Measurements from ENCODE around the gene MALRD1. TPM values are rescaled to one million over a fixed set of nuclear protein-coding genes. Genes with fewer than 3 reads are reported as not detected.
"Not testable (repeated sequence)": the region's sequence is repeated elsewhere in the genome, so short reads cannot be mapped to it uniquely, and the experiment has no call there.

The MALRD1 gene
- total RNA-seq, 1 experiment from 2014 or later, result 0.86 TPM

- TF ChIP-seq EZH2 (IDR thresholded peaks at IDR 0.05; ENCODE audit: borderline replicate concordance, low read depth, low read length, poor library complexity, severe bottlenecking) (no peak), CTCF (conservative IDR thresholded peaks at IDR 0.05; ENCODE audit: low read depth, low read length) (no peak)
- POLR2A ChIA-PET (ENCODE audit: low non-redundant PET), result no interaction called here
- no peaks in the 10 kb centered on the region for H3K4me1 ChIP-seq (ENCODE audit: insufficient read depth, low read length, poor library complexity, severe bottlenecking)
- H3K9me3 ChIP-seq (ENCODE audit: low read depth, low read length, poor library complexity, severe bottlenecking), result no peaks in the 10 kb centered on the region
- H3K4me3 ChIP-seq (ENCODE audit: low read depth, low read length, poor library complexity, severe bottlenecking), result no peak overlapping the region
- H3K36me3 ChIP-seq (ENCODE audit: insufficient read depth, low read length, poor library complexity, severe bottlenecking), result no peaks in the 10 kb centered on the region
- intact Hi-C loops (cut with micrococcal nuclease; ENCODE audit: unreplicated experiment), result no loop called here
- no peak overlapping the region for H3K27ac ChIP-seq (ENCODE audit: low read depth, low read length, poor library complexity, severe bottlenecking)
- no peak for DNase-seq (ENCODE audit: low spot score)
- H3K27me3 ChIP-seq (replicated peaks; ENCODE audit: insufficient read depth, low read depth, low read length, poor library complexity), result no peaks in the 10 kb centered on the region
- no TSS peak for BruUV-seq (replicated peaks)
- CTCF ChIA-PET, result no interaction called here
Measured at GRCh38 chr10:19762026-19762425, 713.4 kb downstream of the MALRD1 start.

- Histone ChIP-seq H3K27ac (ENCODE audit: low read depth, low read length, poor library complexity, severe bottlenecking) (no peak overlapping the region), H3K36me3 (ENCODE audit: insufficient read depth, low read length, poor library complexity, severe bottlenecking) (no peaks in the 10 kb centered on the region), H3K4me3 (ENCODE audit: low read depth, low read length, poor library complexity, severe bottlenecking) (no peak overlapping the region), H3K4me1 (ENCODE audit: insufficient read depth, low read length, poor library complexity, severe bottlenecking) (no peaks in the 10 kb centered on the region), H3K9me3 (ENCODE audit: low read depth, low read length, poor library complexity, severe bottlenecking) (no peaks in the 10 kb centered on the region), H3K27me3 (replicated peaks; ENCODE audit: insufficient read depth, low read depth, low read length, poor library complexity) (no peaks in the 10 kb centered on the region)
- ChIA-PET POLR2A (ENCODE audit: low non-redundant PET) (no interaction called here), CTCF (no interaction called here)
- BruUV-seq (replicated peaks), result no TSS peak
- TF ChIP-seq EZH2 (IDR thresholded peaks at IDR 0.05; ENCODE audit: borderline replicate concordance, low read depth, low read length, poor library complexity, severe bottlenecking) (no peak), CTCF (conservative IDR thresholded peaks at IDR 0.05; ENCODE audit: low read depth, low read length) (no peak)
- no peak for DNase-seq (ENCODE audit: low spot score)
- intact Hi-C loops (cut with micrococcal nuclease; ENCODE audit: unreplicated experiment), result no loop called here
Measured at GRCh38 chr10:19764111-19764510, 715.5 kb downstream of the MALRD1 start.

- DNase-seq (ENCODE audit: low spot score), result no peak
- CTCF ChIA-PET, result no interaction called here
- Histone ChIP-seq H3K4me1 (ENCODE audit: insufficient read depth, low read length, poor library complexity, severe bottlenecking) (no peaks in the 10 kb centered on the region), H3K27me3 (replicated peaks; ENCODE audit: insufficient read depth, low read depth, low read length, poor library complexity) (no peaks in the 10 kb centered on the region), H3K27ac (ENCODE audit: low read depth, low read length, poor library complexity, severe bottlenecking) (no peak overlapping the region), H3K9me3 (ENCODE audit: low read depth, low read length, poor library complexity, severe bottlenecking) (no peaks in the 10 kb centered on the region), H3K4me3 (ENCODE audit: low read depth, low read length, poor library complexity, severe bottlenecking) (no peak overlapping the region), H3K36me3 (ENCODE audit: insufficient read depth, low read length, poor library complexity, severe bottlenecking) (no peaks in the 10 kb centered on the region)
- POLR2A ChIA-PET (ENCODE audit: low non-redundant PET), result no interaction called here
- TF ChIP-seq CTCF (conservative IDR thresholded peaks at IDR 0.05; ENCODE audit: low read depth, low read length) (no peak), EZH2 (IDR thresholded peaks at IDR 0.05; ENCODE audit: borderline replicate concordance, low read depth, low read length, poor library complexity, severe bottlenecking) (no peak)
- no TSS peak for BruUV-seq (replicated peaks)
- intact Hi-C loops (cut with micrococcal nuclease; ENCODE audit: unreplicated experiment), result no loop called here
Measured at GRCh38 chr10:19767876-19768275, 719.3 kb downstream of the MALRD1 start.

GRCh38 chr10:19769826-19770225 is 721.2 kb downstream of the MALRD1 start:
- H3K36me3 ChIP-seq (ENCODE audit: insufficient read depth, low read length, poor library complexity, severe bottlenecking); intact Hi-C loops (cut with micrococcal nuclease; ENCODE audit: unreplicated experiment); POLR2A ChIA-PET (ENCODE audit: low non-redundant PET); H3K27me3 ChIP-seq (replicated peaks; ENCODE audit: insufficient read depth, low read depth, low read length, poor library complexity); H3K27ac ChIP-seq (ENCODE audit: low read depth, low read length, poor library complexity, severe bottlenecking); H3K4me1 ChIP-seq (ENCODE audit: insufficient read depth, low read length, poor library complexity, severe bottlenecking); BruUV-seq (replicated peaks); H3K4me3 ChIP-seq (ENCODE audit: low read depth, low read length, poor library complexity, severe bottlenecking); DNase-seq (ENCODE audit: low spot score); H3K9me3 ChIP-seq (ENCODE audit: low read depth, low read length, poor library complexity, severe bottlenecking); CTCF ChIA-PET: not testable (repeated sequence)

Measured in A673 (cell line).